ENCODE measurements around the gene GCC1.
A peak's percentile ranks its signal among the peaks of the same experiment; 100 is the strongest.

The GCC1 gene

GRCh38 chr7:127585044-127585953 is at the start of gene GCC1:
Gene GCC1 (minus strand): TSS chr7:127585596. CDS start chr7:127585182, 414 bp downstream.
- ATAC-seq, result peak; percentile 79 to 82

- ATAC-seq, result no peak
These were observed 47.0 kb upstream of the GCC1 start for GRCh38 chr7:127632276-127632910.

- peak in 1 of 2 donors; percentile 33 for ATAC-seq
These were observed 44.0 kb upstream of the GCC1 start for GRCh38 chr7:127629268-127629854.

- no peak for ATAC-seq
These were observed 43.0 kb upstream of the GCC1 start for GRCh38 chr7:127628445-127628844.

GRCh38 chr7:127625331-127625730 is 39.9 kb upstream of the GCC1 start:
- no peak for ATAC-seq

- ATAC-seq, result no peak
These were observed 35.2 kb upstream of the GCC1 start for GRCh38 chr7:127620406-127621233.

- ATAC-seq, result no peak
These were observed 34.4 kb upstream of the GCC1 start for GRCh38 chr7:127619681-127620405.

- ATAC-seq, result no peak
These were observed 33.4 kb upstream of the GCC1 start for GRCh38 chr7:127618775-127619174.

- no peak for ATAC-seq
These were observed 32.6 kb upstream of the GCC1 start, which contains the start of gene PAX4 for GRCh38 chr7:127618042-127618441. Gene PAX4 (minus strand): TSS chr7:127618142. CDS start chr7:127615928, 2,214 bp downstream.

GRCh38 chr7:127616724-127617123 is 31.3 kb upstream of the GCC1 start:
- ATAC-seq, result no peak

- no peak for ATAC-seq
These were observed 26.9 kb upstream of the GCC1 start for GRCh38 chr7:127612263-127612662.

GRCh38 chr7:127609297-127609696 is 23.9 kb upstream of the GCC1 start:
- ATAC-seq, result no peak

GRCh38 chr7:127608446-127608845 is 23.1 kb upstream of the GCC1 start:
- ATAC-seq, result no peak

GRCh38 chr7:127600885-127601284 is 15.5 kb upstream of the GCC1 start:
- ATAC-seq, result no peak

GRCh38 chr7:127598318-127598717 is 12.9 kb upstream of the GCC1 start:
- ATAC-seq, result no peak

- ATAC-seq, result no peak
These were observed 10.3 kb upstream of the GCC1 start for GRCh38 chr7:127595737-127596136.

GRCh38 chr7:127594490-127594889 is 9.1 kb upstream of the GCC1 start:
- ATAC-seq, result peak in 1 of 2 donors; percentile 24

GRCh38 chr7:127592550-127592949 is 7.2 kb upstream of the GCC1 start:
- ATAC-seq, result no peak

GRCh38 chr7:127591591-127591990 is 6.2 kb upstream of the GCC1 start:
- no peak for ATAC-seq

- ATAC-seq, result no peak
These were observed 5.8 kb upstream of the GCC1 start for GRCh38 chr7:127591189-127591588.

- ATAC-seq, result no peak
These were observed 4.5 kb upstream of the GCC1 start for GRCh38 chr7:127589896-127590295.
